ENCODE results near the gene FLOT1. TPM values are rescaled to one million over a fixed set of nuclear protein-coding genes. Genes with fewer than 3 reads are reported as not detected.

Gene FLOT1
- total and polyA plus RNA-seq, 2 of the 13 experiments (the other 11 are each of a cell fraction or from before 2014, with no cell fraction given), result 82.3 to 130 TPM

GRCh38 chr6:30768634-30769087 lies 26.2 kb upstream of the FLOT1 start (continued):
- TF ChIP-seq RCOR2 (CRISPR knock-in tag; IDR thresholded peaks at IDR 0.05), result no peak
- TF ChIP-seq ZNF136 (CRISPR knock-in tag; IDR thresholded peaks at IDR 0.05; ENCODE audit: low read depth), result no peak
- TF ChIP-seq SCMH1 (CRISPR knock-in tag; IDR thresholded peaks at IDR 0.05; ENCODE audit: borderline replicate concordance), result no peak
- no peak for TF ChIP-seq ZBTB39 (CRISPR knock-in tag; IDR thresholded peaks at IDR 0.05)
- no peak for TF ChIP-seq SNAPC4 (CRISPR knock-in tag; IDR thresholded peaks at IDR 0.05)
- TF ChIP-seq ZNF616 (CRISPR knock-in tag; IDR thresholded peaks at IDR 0.05; ENCODE audit: low read depth), result 0 out of 2 replicates have a peak, but pooled peaks have one; percentile 41
- no peak for TF ChIP-seq FOSL2 (CRISPR knock-in tag; IDR thresholded peaks at IDR 0.05)
- 0 out of 2 replicates have a peak, but pooled peaks have one; percentile 62 for TF ChIP-seq ZNF816 (CRISPR knock-in tag; IDR thresholded peaks at IDR 0.05; ENCODE audit: borderline replicate concordance)
- no peak for TF ChIP-seq ZNF839 (CRISPR knock-in tag; IDR thresholded peaks at IDR 0.05; ENCODE audit: borderline replicate concordance)
- TF ChIP-seq ZNF142 (CRISPR knock-in tag; IDR thresholded peaks at IDR 0.05), result no peak
- no peak for TF ChIP-seq PBX3 (CRISPR knock-in tag; IDR thresholded peaks at IDR 0.05; ENCODE audit: borderline replicate concordance)
- no peak for TF ChIP-seq KDM3A (CRISPR knock-in tag; IDR thresholded peaks at IDR 0.05; ENCODE audit: low read depth)
- TF ChIP-seq ZNF891 (CRISPR knock-in tag; IDR thresholded peaks at IDR 0.05), result 0 out of 2 replicates have a peak, but pooled peaks have one; percentile 3
- no peak for TF ChIP-seq GPN1 (CRISPR knock-in tag; IDR thresholded peaks at IDR 0.05; ENCODE audit: borderline replicate concordance)
- no peak for TF ChIP-seq KLF11 (CRISPR knock-in tag; IDR thresholded peaks at IDR 0.05)
- TF ChIP-seq ZNF124 (CRISPR knock-in tag; IDR thresholded peaks at IDR 0.05), result no peak
